CD4-positive, alpha-beta T cell treated with Interleukin-17A for 1 hour (primary cell): ENCODE results near the gene DHX38.

Experiments used
- DNase-seq: peaks from one replicate; pipeline ENCODE4 v3.0.0-alpha.2; 2020

The DHX38 gene

DNA sequence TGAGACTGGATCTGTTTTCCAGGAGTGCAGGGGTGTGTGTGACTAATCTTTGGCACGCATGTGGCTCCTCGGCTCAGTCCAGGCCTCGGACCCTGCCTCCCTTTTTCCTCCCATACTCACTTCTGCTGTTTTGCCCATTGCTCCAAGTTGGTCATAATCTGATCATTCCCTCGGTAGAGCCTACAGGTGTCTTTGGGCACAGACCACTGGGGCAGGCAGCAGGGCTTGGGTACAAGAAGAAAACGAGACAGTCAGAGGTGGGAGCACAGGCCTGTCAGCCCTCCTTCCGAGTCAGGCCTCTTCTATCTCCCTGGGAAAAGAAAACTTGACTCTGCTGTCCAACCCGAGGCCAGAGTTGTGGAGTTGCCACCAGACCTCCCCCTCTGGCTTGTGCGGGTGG is 29.8 kb downstream of the DHX38 start:
- no peak for DNase-seq

- no peak for DNase-seq
These were observed 30.5 kb downstream of the DHX38 start for GRCh38 chr16:72124148-72124547.

DNA sequence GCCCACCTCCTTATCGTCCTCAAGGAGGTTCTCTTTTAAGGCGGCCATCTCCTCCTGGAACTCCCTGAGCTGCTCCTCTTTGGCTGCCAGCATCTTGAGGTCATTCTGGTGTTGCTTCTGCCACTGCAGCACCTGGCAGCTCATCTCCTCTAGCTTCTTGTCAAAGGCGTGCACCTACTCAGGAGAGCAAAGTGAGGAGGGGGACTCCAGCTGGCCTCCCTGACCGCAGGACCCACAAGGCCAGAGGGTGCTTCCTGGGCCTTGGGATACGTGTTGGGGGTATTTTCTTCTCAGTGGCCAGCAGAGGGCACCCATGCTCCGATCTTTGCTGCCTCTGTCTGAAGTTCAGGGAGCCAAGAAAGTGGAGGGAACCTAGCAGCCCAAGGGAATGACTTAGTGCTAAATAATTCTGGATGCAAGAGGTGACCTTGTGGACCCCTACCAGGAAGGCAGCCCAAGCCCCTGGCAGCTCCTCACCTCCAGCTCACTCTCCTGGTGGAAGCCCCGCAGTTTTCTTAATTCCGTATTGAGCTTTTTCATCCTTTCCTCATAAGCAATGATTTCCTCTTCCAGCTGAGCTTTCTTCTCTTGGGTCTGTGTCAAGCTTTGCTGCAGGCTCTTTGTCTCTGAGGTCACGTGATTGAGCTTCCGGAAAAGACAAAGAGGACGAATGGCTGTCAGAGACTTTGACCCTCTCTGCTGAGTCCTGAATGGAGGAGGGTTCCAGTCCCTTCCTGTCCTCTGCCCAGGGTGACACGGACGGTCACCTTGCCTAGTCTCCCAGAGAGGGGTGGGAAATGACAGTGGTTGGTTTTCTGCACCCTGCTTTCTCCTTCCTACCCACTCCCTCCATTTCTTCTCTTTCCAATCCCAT is 31.4 kb downstream of the DHX38 start:
- peak; percentile 52 for DNase-seq

DNA sequence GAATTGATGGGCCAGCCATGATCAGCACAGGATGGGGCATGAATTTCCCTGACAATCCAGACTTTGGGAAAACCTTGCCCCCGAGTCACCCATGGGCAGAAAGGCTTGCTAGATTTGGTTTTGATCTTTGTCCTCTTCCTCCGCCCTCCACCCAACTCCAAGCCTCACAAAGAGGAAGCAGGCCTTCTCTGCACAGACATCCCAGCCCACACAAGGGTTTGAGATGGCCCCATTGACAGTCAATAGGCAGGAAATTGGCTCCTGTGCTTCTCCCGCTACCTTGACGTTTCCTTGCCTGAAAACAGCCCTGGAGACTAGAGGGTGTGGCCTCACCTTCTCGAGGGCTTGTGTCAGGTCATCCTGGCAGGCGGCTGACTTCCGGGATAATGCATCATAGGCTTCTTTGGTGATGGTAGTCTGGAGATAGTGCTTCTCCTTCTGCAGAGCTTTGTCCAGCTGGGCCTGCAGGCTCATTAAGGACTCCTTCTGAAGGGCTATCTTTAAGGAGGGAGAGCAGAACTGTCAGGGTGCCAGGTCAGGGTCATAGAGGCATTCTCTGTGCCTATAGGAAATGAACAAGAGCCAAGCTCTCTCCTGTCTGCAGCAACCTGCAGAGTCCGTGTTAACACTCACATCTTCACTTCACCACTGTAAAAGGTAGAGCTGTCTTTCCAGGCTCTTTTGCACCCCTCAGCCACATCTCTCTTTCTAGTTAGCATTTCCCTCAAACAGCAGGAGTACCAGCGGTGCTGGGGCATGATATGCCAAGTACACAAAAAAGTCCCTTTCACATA is 32.2 kb downstream of the DHX38 start:
- no peak for DNase-seq

GRCh38 chr16:72126429-72126765 is 32.8 kb downstream of the DHX38 start:
- DNase-seq = no peak

DNA sequence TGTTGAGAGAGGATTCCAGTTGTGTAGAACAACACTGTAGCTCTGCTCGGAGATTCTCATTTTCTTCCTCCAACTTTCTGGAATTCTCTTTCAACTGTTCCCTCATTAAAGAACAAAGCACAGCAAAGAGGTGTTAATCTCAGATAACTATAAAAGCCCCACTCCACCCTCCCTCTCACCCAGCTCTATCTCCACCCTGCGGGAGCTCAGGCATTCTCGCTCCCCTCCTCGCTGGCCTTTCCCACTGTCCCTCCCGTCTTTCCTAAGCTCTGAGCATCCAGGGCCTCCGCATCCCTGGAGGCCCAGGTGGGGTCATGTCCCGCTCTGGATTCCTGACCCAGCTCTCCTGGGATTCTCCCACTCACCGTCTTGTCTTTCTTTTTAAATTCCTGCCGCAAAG is 35.1 kb downstream of the DHX38 start:
- DNase-seq = no peak

DNA sequence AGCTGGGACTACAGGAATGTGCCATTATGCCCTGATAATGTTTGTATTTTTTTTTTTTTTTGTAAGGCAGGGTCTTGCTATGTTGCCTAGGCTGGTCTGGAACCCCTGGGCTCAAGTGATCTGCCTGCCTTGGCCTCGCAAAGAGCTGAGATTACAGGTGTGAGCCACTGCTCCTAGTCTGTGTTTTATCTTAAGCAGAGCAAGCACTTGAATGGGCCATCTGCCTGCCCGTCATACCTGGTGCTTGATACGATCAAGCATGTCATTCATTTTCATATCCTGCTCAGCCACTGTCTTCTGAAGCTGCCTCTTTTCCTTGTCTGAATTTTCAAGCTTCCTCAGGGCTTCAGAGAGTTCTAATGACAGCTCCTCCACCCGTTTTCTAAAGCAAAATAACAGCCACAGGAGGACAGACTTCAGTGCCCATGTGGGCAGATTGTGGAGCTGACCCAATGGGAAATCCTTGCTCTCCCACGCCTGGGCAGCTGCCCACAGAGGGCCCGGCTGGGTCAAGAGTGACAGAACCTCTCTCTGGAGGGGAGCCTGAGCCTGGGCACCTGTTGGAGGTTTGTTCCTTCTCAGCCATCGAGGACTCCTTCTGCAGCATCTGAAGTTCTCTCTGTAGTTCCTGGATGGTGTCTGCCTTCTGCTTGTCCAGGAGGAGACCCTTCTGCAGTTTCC is 36.5 kb downstream of the DHX38 start:
- DNase-seq = no peak

- DNase-seq = no peak
These were observed 37.4 kb downstream of the DHX38 start for GRCh38 chr16:72131036-72131435.

DNA sequence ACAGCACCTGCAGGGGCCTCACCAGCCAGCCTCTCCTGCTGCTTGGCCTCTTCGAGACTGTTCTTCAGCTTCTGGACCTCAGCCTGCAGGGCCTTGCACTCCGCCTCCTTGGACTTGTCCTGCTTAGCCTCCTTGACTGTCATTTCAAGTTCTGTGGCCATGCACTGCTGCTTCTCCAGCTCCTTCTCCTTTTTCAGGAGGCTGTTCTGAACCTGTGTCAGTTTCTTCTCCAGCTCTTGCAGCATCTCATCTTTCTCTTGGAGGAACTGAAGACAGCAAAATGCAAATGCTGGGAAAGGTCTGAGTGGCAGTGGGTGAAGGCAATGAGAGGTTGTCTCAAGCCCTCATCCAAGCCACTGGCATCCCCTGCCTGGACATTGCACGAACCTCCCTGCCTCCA is 39.1 kb downstream of the DHX38 start:
- no peak for DNase-seq

DNA sequence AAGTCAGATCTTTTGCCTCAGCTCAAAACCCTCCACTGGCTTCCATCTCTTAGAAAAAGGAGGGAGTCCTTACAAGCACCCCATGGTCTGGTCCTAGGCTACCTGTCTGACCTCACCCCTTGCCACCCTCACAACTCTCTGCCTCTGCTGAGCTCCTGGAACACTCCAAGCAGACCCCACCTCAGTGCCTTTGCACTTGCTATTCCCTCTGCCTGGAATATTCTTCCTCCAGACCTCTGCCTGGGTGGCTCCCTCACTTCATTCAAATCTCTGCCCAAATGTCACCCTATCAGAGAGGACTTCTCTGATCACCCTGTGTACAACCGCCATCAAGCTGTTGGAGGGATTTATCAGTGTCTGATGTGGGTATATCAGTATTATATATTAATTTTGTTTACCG is 40.9 kb downstream of the DHX38 start:
- no peak for DNase-seq

DNA sequence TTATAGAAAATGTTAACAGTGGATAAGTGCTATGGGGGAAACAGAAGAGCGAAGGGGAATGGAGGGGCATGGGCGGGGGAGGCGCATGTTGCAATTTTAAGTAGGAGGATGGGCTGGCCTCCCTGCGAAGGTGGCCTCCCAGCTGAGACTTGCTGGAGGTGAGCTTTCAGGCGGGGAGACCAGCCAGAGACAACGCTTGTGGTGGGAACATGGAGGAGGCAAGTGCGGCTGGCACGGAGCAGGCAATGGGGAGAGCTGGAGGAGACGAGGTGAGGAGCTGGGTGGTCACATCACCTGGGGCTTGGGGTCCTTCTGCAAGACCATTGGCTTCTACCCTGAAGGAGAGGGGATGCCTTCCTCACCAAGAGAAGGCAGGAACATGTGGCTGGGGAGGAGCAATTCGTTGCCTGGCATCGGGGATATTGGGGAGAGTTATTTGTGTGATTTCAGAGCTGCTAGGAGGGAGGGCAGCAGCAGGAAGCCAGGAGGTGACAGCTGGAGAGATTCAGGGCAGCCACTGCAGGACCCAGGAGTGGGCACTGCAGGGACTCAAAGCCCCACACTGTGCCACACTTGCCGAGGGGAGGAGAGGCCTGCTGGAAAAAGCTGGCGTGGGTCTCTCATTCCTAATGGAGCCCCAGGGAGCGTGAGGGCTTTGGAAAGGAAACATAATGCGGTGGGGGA is 43.9 kb downstream of the DHX38 start:
- DNase-seq = no peak

- DNase-seq = no peak
These were observed 44.5 kb downstream of the DHX38 start for GRCh38 chr16:72138064-72138572.

GRCh38 chr16:72139908-72140307 is 46.3 kb downstream of the DHX38 start:
- no peak for DNase-seq

GRCh38 chr16:72142476-72142875 is 48.8 kb downstream of the DHX38 start:
- no peak for DNase-seq

DNA sequence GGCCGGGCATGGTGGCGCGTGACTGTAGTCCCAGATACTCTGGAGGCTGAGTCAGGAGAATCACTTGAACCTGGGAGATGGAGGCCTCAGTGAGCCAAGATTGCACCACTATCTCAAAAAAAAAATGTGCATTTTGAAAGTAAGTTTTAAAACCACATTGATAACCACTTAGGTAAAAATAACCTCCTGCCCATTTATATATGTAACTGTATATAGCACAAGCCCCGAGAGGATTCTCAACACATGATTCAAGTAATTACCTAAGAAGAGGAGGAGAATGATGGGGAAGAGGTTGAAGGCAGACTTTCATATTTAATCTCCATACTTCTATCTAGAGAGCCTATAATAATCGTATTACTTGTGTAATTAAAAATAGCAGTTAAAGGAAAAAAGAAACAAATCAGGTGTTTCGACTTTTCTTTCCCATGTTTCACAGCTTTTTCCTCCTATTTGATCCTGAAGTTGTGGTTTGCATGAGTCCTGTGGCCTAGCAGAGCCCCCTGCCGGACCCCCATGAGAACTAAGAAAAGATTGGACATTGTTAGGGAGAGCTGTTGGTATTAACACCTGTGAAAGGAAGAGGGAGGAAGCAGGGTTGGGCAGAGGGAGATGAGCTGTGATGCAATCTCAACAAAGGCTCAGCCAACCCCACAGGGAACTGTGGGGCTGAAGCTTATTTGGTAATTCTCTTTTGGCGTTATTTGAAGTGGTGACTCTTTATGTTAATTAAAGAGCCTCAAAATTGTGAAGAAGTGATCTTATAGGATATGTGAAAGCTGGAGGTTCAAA is 56.2 kb downstream of the DHX38 start:
- no peak for DNase-seq

DNA sequence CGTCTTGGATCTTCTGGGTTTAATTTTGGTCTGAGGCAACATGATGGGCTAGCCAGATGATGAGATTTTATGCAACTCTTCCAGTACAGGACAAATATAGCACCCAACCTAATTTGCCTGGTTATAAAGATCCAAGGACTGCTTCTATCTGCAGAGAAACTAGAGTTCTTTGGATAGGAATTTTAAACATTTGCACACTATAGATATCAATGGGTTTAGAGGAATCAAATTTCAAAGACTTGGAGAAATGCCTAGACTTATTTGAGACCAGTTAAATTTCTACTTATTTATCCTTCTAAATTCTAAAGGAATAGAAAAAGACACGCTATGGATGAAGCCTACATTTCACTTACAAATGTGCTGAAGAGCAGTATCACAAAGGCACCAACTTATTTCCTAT is 65.7 kb downstream of the DHX38 start:
- no peak for DNase-seq

DNA sequence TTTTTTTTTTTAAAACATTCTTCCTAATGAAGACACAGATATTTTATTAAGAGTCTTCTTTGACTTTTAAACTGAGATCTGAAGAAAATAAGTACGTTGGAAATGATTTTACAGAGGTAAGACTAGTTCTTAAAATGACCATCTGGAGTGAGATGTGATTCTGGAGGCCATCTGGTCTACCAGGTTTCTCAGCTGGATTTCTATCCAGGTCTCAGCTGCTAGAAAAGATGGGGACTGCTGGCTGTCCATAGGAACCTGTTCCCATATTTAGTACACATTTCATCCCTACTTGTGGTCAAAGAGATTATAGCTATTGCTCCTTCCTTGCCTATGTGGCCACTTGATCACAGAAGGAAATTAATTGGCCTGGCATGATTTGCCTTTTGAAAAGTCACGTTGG is 66.2 kb downstream of the DHX38 start:
- DNase-seq = no peak

GRCh38 chr16:72162105-72162692 is 68.6 kb downstream of the DHX38 start:
- no peak for DNase-seq
